Fibroblast of skin of back (primary cell): ENCODE data around the gene PCK1.

ENCODE experiments used
- DNase-seq: peaks from one replicate; pipeline ENCODE4 v3.0.0-alpha.2; 2013

Gene PCK1

DNA sequence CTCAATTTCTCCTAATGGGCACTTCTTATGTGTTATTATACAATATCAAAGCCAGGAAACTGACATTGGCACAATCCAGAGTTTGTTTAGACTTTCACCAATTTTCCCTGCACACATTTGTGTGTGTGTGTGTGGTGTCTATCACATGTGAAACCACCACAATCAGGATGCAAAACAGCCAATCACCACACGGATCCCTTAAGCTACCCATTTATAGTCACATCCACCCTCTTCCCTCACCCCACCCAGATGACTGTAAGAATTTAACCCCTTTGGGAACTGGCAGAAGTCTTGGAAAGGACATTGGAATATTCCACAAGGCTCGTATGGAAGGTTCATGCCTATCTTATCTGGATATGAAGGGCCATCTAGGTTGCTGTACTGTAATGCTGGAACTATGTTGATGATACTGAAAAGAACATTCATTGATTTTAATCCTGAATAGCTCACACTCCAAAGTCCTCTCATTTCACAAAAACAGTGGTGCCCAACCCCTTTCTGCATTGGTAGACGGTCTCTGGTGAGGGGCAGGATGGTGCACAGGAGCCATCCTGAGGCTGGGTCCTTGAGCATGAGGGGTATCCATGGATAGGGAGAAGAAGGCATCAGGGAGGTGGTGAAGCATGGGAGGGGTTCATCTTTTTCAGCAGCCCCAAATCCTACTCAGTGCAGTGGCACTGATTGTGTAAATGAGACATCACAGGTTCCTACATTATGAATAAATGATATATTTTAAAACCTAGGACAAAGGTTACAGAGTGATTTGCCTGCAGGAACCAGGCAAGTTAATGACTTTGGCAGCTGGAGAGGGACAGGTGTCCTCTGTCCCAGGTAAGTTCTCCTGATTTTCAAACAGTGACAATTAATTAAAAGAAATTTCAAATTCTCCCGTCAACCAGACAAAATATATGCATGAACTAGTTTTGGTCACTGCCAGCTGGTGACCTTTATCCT lies 23.9 kb upstream of the PCK1 start:
- no peak for DNase-seq

DNA sequence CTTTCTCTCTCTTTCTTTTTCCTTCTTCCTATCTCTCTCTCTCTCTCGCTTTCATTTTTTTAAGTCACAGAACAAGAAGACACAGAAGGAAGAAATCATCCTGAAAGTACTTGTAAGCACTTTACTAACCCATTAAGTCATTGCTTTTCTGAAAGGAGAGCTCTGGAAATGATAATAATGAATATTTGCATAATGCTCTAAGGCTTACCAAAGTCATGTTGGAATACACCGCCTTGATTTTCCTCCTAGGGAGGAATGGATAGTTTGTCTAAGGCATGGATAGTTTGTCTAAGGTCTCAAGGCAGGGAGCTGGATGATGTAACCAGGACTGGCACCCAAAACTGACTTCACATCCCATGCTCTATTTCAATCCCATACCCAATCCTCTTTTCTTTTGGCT lies 23.1 kb upstream of the PCK1 start:
- DNase-seq: no peak

DNA sequence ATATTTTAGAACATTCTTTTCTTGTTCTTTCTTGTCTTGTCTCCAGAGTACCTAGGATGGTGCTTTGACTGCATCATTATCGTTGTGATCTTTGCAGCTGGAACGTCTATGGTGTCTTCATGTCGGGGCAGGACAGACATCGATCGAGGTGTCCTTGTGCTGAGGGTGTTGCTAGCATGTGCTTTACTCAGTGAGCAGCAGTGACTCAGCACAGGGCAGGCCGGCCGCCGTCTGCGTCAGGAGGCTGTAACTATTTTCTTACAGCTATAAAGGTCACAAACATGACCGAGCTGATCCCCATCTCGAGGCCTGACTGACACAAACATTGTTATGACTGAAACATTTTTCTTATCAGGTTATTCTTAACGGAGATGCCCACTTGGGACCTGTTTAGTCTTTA lies 21.0 kb upstream of the PCK1 start:
- DNase-seq: no peak

- no peak for DNase-seq
These were observed 19.9 kb upstream of the PCK1 start for GRCh38 chr20:57540890-57541580.

- DNase-seq: no peak
These were observed 17.2 kb upstream of the PCK1 start for GRCh38 chr20:57543754-57544153.

DNA sequence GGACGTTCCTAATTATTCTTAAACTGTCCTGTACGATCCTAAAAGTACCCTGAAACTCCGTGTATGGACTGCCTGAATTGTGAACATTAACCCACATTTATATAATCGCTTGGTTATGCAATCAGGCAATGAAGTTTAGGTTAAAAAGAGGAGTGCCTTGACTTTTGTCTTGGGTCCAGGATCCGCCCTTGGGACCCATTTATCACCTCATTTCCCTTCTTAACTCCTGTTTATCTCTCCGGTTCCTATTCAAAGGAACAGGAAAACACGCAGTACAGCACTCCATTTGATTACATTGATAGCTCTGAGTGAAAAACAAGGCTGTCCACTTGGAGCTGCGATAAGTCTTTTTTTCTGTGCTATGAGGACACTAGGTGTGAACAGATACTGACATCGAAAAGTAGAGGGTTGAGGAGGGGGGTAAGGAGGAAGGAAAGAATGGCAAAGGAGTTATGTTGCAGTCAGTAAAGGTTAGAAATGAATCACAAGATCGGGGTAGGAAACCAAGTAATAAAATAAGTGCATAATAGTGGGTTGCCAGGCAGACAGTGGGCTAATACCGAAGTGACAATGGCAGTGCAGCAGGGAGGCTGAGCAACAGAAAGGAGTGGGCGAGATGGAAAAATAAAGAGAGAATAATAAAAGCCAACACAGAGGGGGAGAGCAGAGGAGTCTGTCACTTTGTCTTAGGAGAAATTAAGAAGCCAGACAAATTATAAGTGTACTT lies 15.9 kb upstream of the PCK1 start:
- no peak for DNase-seq

DNA sequence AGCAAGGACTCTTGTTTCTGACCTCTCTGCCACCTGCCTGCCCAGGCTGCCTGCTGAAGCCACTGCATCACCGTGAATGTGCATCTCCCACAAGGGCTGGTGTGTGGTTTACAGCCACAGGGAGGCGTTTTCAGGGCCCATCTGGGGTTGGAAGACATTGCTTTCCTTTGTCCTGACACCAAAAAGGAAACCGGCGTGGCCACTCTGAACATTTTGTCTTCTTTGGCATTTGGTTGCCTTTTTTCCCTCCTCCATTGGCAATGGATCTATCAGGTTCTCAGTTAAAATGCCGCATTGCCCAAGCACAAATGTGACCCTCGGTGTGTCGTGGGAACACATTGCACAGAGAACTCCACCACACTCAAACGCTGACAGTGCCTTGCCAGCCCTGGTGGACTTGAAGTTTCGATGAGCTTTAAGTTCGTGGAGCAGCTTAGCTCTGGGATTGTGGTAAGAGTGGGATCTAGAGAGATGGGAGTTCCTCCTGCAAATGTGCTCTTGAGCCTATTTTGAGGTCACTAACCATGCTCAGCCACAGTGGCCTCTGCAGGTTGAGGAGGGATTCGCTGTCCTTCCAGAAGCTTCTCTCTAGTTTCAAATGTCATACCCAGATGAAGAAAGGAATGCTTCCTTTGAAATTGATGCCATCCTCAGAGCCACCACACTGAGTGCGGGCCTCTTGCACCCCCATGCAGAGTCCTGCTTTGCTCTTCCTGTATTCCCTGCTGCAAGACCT lies 14.8 kb upstream of the PCK1 start:
- no peak for DNase-seq

- DNase-seq: no peak
These were observed 13.8 kb upstream of the PCK1 start for GRCh38 chr20:57546956-57547649.

GRCh38 chr20:57548177-57549058 lies 12.5 kb upstream of the PCK1 start:
- peak; percentile 3 for DNase-seq

- no peak for DNase-seq
These were observed 8.4 kb upstream of the PCK1 start for GRCh38 chr20:57552471-57552870.

DNA sequence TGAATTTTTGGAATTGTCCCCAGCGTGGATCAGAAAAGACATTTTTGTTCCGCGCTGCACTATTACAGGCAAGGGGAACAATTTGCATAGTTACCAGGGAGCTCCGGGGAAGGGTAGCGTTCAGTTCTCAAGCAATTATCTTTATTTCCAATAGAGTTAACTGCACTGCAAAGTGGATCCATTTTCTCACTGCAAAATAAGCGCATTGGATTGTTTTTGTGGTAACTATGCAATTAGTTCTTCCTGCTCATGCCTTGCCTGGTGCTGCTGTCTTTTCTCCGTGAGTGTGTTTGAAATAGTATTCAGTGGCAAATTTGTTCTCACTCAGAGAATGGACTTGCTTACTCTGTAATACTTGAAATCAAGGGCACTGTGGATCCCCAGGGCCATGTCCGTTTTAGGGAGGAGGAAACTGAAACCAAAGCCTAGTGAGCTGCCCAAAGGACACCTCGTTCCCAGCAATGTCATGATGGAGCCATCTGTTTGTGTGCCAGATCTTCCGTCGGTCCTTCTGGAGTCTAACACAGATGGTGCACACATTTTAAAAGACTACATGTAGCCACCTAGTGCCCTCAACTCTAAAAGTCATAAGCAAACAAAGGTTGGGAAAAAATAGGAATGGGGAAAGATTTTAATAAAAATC lies 7.4 kb upstream of the PCK1 start:
- DNase-seq: no peak

DNA sequence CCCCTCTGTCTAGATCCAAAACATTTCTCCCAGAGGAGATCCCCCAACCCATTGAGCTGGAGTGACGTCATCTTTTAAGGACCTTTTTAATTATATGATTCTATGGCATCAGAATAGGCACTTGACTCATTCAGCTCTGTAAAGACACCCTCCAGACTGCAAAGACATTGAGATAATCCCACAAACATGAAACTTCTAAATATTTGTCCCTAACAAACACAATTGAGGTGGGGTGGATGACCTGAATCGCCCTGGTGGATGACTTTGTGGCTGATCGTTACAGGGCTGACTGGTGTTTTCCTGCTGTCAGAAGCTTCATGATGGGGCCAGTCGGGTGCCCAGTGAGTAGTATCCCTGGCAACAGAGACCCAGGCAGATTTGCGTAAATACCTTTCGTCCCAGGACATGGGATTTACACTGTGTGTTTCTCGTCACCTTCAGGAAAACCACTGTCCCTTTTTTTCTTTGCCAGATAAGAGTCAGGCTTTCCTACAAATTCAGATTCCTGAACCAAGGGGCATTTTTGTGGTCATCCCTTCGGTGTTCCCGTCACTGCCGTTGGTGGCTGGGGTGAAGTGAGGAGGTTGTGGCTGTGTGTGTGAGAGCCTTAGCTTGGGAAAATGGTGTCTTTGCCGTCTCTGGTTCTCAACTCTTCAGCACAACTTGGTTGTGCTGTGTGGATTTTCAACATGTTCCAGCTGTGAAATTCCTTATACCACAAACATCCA lies 5.3 kb upstream of the PCK1 start:
- no peak for DNase-seq

DNA sequence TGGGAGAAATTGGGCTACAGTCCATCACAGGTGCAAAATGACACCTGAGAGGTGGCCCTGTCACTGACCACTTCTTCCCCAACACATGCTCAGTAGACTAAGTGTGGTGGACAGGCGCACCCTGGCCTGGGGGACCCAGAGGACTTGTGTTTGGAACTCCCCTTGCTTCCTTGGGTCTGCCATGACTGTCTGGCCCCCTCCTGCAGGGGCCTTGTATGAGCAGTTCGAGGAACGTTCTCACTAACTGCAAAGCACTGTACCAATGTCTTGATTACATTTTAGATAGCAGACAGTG lies 4.0 kb upstream of the PCK1 start:
- no peak for DNase-seq

- DNase-seq: no peak
These were observed 2.8 kb upstream of the PCK1 start for GRCh38 chr20:57557926-57558613.

DNA sequence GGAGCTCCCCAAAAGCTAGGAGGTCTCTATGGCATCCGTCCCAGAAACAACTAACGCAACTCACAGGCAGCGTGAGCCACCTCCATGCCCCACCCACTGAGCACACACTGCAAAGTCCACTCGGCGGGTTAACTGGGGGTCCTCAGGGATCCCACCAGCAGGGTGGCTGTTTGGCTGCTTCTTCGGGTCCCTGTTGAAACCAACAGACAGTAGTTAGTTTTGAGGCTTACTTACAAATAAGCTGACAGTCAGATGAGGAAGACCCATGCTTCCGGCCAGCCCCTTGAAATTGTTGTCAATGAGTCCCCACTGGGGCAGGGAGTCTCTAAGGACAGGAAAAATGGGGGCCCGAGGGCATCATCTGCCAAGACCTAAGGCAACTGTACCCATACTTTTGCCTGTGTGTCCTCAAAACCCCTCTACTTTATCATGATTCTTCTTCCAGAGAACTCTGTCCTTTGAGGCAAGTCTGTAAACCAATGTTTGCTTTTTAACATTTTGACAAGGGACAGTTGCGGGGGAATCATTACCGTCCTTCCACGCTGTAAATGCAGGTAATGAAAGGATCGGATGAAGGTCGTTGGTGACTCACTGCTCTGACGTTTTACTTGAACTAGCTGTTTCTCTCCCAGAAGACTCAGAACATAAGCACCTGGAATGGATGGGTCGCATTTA lies 2.2 kb upstream of the PCK1 start:
- no peak for DNase-seq

DNA sequence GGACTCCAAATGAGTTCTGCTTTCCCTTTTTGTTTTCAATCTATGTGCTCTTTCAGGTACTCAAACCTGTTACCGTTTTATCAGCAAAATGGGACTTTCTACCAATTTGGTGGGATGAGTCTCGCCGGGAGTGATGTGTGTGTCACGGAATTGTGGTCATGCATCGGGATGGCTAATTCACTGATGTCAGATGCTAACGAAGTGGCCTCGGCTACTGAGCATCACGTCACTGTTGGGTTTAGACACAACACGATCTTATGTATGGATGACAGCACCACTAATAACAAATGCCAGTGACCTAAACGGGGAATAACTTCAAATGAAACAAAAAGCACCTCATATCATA lies 1.6 kb upstream of the PCK1 start:
- no peak for DNase-seq

DNA sequence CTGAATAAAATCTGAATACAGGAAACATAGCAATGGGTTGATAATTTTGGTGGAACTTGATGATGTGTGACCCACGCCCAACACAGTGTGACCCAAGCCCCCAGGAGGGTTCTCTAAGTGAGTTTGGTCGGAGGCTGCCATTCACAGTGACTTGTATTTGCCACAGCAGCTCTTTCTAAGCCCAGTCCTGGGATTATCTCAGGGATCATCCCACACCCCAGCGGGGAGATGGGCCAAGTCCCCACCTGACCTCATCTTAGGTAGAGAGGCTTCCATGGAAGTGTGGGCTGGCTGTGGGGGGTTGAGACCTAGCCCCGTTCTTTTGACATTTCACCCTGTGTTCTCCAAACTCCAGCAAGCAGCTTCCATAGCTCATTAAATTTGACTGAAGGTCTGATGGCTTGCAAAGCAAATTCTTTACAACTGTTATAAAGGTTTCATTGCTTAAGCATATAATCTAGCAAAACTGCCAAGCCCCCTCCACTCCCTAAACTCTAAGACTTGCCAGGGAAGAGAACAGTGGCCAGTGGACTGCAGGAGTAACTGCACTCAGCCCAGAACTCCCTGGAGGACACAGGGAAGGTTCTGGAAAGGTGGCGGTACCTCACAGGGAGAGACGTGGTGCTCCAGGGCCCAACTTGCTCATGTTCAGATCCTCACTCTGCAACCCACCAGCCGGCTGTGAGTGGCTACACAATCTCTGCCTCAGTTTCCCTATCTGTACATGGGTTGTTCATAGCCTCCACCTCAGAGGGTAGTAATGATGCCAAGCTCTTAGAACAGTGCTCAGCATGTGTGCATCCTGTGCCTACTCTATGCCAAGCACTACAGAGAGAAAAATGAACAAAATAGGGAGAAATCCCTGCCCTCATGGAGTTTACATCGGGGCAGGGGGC lies 1.0 kb upstream of the PCK1 start:
- DNase-seq: no peak
